Jurkat, Clone E6-1 (cell line): ENCODE data around the gene CIRBP.
A peak's percentile ranks its signal among the peaks of the same experiment; 100 is the strongest.

ENCODE experiments used
- DNase-seq: peaks from one replicate; pipeline ENCODE4 v3.0.0-alpha.2; 2011; ENCODE audit warnings: low read depth, low spot score
- H3K4me3 ChIP-seq: 2 replicates; pipeline ENCODE4 v1.5.1; 2011; ENCODE audit warnings: mild to moderate bottlenecking, low read length, control low read depth, moderate library complexity

CIRBP gene

DNA sequence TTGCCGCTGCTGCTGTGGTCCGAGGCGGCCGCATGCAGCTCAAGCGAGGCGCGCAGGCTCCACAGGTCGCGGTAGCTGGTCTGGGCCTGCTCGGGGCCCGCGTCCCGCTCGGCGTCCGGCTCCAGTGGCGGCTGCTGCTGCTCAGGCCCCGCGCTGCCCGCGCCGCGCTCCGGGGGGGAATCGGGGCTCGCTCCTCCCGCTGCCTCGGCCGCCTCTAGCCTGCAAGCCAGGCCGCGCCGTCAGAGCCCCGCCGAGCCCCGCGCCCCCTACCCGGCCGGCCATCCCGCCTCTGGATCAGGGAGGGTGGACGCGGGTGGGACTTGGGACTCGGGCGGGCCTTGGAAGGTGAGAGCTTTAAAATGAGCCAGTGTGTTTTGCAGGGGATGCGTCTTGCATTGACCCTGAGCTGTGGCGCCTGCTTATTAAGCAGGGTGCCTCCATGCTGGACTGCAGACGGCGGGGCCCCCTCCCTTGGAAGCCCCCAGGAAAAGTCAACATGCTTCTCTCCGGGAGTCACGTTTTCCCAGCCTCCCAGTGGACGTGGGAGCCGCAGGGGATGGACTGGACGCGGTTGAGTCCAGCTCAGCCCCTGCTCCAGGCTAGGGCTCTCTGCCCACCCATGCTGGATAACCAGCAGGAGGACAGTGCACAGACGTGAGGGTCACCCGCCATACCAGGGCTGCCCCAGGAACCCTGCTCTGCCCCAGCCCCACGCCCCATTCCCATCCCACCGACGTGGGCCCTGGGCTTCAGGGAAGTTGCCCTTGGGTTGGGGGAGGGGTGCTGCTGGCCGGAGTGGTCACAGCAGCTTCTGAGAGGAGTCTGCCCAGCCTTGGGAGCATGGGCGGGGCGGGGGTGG lies 39.0 kb upstream of the CIRBP start:
- DNase-seq: no peak
- H3K4me3 ChIP-seq: no peak overlapping the region

- no peak for DNase-seq
- H3K4me3 ChIP-seq: no peak overlapping the region
These were observed 38.2 kb upstream of the CIRBP start for GRCh38 chr19:1230783-1231489.

GRCh38 chr19:1231729-1232637 lies 37.1 kb upstream of the CIRBP start:
- no peak for DNase-seq
- no peak overlapping the region for H3K4me3 ChIP-seq

GRCh38 chr19:1232652-1233072 lies 36.5 kb upstream of the CIRBP start:
- H3K4me3 ChIP-seq: no peak overlapping the region
- DNase-seq: no peak

DNA sequence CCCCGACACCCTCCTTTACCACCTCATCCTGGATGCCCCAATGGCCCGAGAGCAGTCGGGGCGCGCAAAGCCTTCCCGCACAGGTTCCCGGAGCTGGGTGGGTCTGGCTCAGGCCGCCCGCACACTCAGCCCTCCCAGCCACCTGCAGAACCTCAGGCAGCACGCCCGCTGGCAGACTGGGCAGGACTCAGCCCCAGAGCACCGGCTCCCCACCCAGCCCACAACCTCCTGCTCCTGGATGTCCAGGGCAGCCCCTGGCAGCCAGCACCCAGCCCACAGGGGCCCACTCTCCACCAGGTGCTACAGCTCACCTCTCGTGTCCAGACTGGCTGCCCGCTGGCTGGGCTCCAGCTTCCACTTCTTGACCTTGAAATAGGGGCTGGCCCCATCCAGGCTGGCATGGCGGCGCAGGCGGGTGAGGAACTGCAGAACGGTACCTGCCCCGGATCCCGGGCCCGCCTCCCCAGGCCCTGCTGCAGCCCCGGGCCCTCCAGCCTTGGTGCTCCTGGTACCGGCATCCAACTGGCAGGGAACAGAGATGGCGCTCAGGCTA lies 35.9 kb upstream of the CIRBP start:
- H3K4me3 ChIP-seq: no peak overlapping the region
- DNase-seq: no peak

DNA sequence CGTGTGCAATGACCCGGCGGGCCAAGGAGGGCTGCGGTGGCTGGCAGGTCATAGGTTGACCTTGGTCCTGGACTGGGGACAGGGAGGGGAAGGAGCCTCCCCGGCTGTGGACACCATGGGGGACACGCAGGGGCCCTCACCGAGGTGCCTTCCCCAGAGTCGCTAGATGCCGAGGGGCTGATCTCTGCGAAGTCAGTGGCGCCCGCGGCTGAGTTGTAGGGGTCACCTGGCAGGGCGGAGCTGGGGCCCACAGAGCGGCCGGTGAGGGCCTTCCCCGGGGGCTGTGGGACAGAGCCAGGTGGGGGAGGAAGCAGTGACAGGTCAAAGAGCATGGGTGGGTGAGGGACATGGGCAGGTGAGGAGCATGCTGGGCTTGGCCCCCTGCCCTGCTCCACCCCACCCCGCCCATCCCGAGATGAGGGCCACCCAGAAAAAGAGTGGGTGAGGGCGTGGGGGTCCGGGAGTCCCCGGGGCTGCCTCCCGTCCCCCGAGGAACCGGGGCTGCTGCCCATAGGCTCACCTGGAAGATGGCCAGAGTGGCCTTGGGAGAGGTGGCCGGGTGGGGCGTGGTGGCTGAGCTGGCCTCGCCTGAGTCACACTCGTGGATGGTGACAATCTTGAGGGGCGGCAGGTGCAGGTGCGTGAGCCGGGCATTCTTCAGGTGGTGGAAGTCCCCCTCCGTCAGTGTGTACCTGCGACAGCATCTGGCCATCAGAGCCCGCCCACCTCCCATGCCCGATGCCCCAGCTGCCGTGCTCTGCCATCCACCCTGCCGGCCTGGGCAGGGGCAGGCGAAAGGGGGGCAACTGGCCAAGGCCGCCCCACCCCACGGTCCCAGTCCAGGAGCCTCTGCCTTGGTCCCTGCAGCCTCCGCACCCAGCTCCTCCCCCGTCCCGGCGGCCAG lies 34.8 kb upstream of the CIRBP start:
- H3K4me3 ChIP-seq: no peak overlapping the region
- DNase-seq: no peak

DNA sequence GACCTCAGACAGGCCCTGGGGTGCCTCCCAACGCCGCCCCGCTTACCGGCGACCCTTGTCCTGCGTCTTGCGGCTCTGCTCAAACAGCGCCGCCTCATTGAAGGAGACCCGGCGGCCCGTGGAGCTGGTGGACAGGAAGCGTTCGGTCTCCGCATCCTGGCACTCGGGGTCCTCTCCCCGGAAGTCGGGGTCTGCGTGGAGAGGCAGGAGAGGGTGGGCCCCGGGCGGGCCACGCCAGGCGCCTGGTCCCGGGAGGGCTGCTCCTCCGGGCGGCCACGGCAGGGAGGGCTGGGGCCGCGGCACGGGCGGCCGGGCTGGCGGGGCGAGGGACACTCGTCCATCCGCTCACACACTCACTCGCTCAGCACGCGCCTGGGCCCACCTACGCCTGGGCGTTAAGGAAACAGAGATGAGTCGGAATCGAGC lies 34.2 kb upstream of the CIRBP start:
- DNase-seq: no peak
- no peak overlapping the region for H3K4me3 ChIP-seq

- no peak overlapping the region for H3K4me3 ChIP-seq
- DNase-seq: no peak
These were observed 33.2 kb upstream of the CIRBP start for GRCh38 chr19:1235625-1236538.

GRCh38 chr19:1236576-1236975 lies 32.6 kb upstream of the CIRBP start:
- peak overlapping the region; percentile 60 for H3K4me3 ChIP-seq
- DNase-seq: no peak

- H3K4me3 ChIP-seq: peak overlapping the region; percentile 60
- DNase-seq: no peak
These were observed 32.0 kb upstream of the CIRBP start for GRCh38 chr19:1237027-1237659.

GRCh38 chr19:1237754-1238368 lies 31.3 kb upstream of the CIRBP start, which contains the start of gene CBARP:
CBARP (minus strand) TSS chr19:1238005; CDS start chr19:1236100, 1,905 bp downstream.
- no peak for DNase-seq
- peak within 1 kb of the TSS; percentile 60 for H3K4me3 ChIP-seq

- DNase-seq: no peak
- H3K4me3 ChIP-seq: peak overlapping the region; percentile 34
These were observed 30.5 kb upstream of the CIRBP start for GRCh38 chr19:1238369-1239303.

DNA sequence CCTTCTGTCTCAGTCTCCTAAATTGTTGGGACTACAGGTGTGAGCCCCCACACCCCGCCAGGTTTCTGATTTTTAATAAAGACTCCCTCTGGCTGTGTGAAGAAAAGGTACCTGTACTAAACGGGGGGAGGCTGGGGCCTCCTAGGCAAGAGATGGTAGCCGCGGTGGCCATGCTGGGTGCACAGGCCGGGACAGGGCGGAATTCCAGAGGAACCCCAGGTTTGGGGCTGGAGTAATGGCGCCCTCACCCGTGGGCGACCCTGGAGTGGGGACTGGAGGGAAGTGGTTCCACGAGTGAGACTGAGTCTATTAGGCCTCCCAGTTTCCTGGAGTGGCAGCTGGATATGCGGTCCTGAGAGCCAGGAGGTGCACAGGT lies 29.7 kb upstream of the CIRBP start:
- peak overlapping the region; percentile 66 for H3K4me3 ChIP-seq
- no peak for DNase-seq

- DNase-seq: peak; percentile 84
- peak overlapping the region; percentile 76 for H3K4me3 ChIP-seq
These were observed 29.1 kb upstream of the CIRBP start for GRCh38 chr19:1239796-1240737.
